CD4-positive, alpha-beta T cell treated with Interleukin-17A for 4 hours (primary cell): ENCODE measurements around the gene MNX1.

ENCODE experiments used
- DNase-seq: peaks from one replicate; pipeline ENCODE4 v3.0.0-alpha.2; 2020; ENCODE audit warnings: mixed read lengths

The MNX1 gene

GRCh38 chr7:157032644-157033482 is 22.4 kb upstream of the MNX1 start:
- no peak for DNase-seq

DNA sequence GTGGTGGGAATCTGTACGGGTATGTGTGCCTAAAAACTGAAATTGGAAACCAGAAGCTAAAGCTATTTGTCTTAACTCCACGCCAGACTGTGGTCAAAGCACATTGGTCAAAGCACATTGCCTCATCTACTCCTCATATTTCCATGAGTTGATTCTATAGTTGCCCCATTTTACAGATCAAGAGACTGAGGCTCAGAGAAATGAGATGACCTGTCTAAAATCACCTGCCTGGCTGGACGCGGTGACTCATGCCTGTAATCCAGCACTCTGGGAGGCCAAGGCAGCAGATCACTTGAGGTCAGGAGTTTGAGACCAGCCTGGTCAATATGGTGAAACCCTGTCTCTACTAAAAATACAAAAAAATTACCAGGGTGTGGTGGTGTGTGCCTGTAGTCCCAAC is 21.7 kb upstream of the MNX1 start:
- DNase-seq = no peak

- no peak for DNase-seq
These were observed 17.9 kb upstream of the MNX1 start for GRCh38 chr7:157028199-157028903.

- no peak for DNase-seq
These were observed 17.2 kb upstream of the MNX1 start for GRCh38 chr7:157027568-157028198.

GRCh38 chr7:157024716-157025115 is 14.3 kb upstream of the MNX1 start:
- no peak for DNase-seq

DNA sequence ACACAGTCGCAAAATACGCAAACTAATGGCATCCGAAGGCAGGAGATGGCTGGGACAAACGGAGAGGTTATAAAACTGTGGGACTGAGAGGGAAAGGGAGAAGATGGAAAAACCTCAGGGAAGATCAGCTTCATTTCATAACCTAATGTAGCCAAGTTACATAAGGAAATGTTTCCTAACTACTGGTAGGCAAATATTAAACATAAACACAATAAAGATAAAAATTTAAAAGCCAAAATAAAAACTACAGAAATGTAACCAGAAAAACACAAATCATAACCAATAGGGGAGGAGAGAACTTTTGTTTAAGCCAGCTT is 13.1 kb upstream of the MNX1 start:
- DNase-seq = no peak

- DNase-seq = no peak
These were observed 12.5 kb upstream of the MNX1 start for GRCh38 chr7:157022681-157023588.

DNA sequence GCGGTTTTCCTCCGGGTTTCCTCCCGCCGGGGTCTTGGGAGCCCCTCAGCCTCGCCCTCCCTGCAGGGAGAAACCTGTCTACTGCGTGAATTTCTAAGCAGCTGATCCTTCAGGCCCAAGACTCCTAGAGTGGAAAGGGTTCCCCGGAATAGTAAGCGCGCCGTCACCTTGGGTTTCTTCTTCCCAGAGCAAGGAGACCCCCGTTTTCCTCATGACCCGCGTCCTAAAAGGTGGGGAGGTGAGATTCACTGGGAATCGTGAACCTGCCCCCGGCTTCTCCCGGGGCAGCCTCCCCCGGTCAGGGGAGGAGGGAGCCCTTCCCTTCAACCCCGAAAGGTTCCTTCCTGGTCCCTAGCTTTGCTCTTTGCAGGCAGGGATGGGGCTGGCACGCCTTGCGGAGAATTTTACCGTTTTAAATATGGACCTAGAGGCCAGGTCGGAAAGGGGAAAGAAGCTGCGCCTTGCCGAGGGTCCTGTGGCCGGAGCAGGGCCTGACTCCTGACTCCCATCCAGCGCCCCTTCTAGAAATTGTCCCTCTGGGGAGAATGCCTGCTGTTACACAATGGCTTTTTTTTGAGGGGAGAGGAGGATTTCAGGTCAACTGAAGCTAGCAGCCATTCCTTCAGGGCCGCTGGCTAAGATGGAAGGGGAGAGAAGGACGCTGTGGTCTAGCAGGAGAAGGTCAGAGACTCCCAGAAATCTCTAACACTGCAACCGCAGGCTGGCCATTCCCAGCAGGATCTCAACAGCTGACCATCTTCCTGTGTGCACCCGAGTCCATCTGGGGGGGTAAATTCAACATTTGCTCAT is 11.6 kb upstream of the MNX1 start:
- no peak for DNase-seq

DNA sequence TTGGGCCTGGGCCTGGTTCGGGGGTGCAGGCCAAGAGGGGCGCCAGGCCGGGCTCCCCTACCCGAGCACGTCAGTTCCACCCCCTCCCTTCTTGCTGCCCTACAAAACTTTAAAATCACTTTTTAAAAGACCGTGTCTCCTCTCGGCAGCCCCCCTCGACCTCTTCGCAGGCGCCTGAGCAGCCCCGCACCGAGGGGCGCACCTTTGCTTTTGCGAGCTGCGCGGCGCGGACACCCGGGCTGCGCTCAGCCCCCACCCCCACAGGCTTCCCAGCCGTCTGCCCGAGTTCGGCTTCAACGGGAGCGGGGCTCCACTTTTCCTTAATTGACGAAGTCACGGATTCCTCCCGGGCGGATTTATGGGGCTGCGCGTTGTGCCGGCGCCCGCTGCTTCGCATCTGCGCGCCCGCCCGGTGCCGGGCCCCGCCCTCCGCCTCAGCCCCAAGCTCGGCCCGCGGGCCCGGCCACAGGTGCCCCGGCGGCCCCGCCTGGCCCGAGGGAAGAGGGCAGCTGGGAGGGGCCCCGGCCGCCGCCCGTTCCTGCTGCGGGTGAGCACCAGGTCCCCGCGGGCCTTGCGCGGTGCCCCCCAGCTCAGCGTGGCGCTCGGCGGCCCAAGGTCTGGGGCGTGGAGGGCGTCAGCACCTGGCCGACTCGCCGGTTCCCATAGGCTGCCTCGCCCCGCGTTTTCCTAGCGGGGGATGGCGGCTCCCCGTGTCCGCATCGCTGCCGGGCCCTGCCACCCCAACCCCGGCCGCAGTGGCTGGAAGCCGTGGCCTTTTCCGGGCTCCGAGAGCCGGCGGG is 10.8 kb upstream of the MNX1 start:
- DNase-seq = no peak

- no peak for DNase-seq
These were observed 10.1 kb upstream of the MNX1 start for GRCh38 chr7:157020514-157021070.

- DNase-seq = no peak
These were observed 9.4 kb upstream of the MNX1 start for GRCh38 chr7:157019718-157020451.

- DNase-seq = no peak
These were observed 8.6 kb upstream of the MNX1 start for GRCh38 chr7:157018997-157019608.

GRCh38 chr7:157018328-157018996 is 8.0 kb upstream of the MNX1 start:
- no peak for DNase-seq

- DNase-seq = no peak
These were observed 7.3 kb upstream of the MNX1 start for GRCh38 chr7:157017603-157018327.

GRCh38 chr7:157017149-157017548 is 6.7 kb upstream of the MNX1 start:
- no peak for DNase-seq

DNA sequence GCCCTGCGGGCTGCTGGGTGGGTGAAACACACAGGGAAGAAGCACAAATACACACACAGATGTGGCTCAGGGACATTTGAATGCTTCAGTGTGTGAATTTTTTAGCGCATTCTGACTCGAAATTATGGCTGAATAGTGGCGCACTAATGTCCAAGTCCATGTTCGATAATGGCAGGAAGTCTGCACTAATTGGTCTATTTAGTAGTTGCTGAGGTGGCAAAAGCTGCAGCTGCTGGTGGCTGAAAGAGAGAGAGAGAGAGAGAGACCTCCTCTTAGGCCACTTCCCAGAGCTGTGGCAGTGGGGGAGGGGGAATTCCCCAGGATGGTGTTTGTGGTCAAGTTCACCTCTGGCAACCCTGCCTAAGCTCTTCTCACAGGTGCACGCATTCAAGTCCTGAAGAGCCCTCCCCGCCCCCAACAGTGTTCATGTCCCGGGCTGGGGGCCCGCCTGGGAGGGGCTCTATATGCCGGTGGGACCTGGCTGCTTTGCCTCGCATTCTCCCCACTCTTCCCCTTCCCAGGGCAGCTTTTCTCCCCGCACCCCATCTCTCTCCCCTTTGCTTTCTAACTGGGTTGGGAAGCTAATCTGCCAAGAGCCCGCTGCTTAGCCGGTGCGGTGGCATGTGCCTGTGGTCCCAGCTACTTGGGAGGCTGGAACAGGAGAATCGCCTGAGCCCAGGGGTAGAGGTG is 6.0 kb upstream of the MNX1 start:
- DNase-seq = no peak

GRCh38 chr7:157016024-157016351 is 5.5 kb upstream of the MNX1 start:
- no peak for DNase-seq
